GM21360 (cell line): ENCODE measurements around the gene GDPD5.
A peak's percentile ranks its signal among the peaks of the same experiment; 100 is the strongest.

Experiments used
- ATAC-seq: cut with Tn5 transposase; IDR thresholded peaks from one replicate; pipeline ENCODE4 v1.9.1; 2021; ENCODE audit warnings: mild to moderate bottlenecking, moderate library complexity; ENCODE audit not compliant: unreplicated experiment

Gene GDPD5, protein sequence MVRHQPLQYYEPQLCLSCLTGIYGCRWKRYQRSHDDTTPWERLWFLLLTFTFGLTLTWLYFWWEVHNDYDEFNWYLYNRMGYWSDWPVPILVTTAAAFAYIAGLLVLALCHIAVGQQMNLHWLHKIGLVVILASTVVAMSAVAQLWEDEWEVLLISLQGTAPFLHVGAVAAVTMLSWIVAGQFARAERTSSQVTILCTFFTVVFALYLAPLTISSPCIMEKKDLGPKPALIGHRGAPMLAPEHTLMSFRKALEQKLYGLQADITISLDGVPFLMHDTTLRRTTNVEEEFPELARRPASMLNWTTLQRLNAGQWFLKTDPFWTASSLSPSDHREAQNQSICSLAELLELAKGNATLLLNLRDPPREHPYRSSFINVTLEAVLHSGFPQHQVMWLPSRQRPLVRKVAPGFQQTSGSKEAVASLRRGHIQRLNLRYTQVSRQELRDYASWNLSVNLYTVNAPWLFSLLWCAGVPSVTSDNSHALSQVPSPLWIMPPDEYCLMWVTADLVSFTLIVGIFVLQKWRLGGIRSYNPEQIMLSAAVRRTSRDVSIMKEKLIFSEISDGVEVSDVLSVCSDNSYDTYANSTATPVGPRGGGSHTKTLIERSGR

DNA sequence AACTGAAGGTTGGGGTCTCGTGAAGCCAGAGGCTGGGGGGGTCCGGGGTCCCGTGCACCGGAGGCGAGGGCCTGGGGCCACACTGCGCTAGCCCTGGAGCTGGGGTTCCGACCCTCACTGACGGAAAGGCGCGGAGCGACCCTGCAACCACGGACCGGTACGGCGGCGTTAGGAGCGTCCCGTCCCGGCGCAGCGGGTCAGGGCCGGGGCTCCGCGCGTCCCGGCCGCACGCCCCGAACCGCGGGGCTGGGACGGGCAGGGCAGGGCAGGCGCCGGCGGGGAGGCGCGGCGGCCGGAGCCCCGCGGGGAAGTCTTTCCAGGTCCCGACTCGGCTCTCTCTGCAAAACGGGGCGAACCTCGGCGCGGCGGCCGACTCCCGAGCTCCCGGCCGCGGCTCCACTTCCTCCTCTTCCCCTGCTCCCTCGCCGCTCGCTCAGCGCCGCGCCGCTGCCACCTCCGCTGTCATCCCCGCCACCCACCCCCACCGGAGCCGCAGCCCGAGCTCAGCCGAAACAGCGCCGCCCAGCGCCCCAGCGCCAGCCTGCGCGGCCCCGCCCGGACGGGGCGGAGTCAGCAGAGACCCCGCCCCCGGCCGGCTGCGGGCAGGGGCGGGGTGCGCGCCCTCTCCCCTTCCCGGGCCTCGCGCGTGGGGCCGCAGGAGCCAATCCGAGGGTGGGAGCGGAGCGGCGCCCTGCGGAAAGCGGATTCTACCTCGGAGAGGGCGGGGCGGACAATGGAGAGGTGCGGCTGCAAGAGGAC lies at the start of gene GDPD5:
GDPD5 (minus strand) TSS at position 509 of the 759 bp plus-strand sequence. CDS start 48,206 bp downstream, outside the sequence.
- peak; percentile 70 for ATAC-seq

DNA sequence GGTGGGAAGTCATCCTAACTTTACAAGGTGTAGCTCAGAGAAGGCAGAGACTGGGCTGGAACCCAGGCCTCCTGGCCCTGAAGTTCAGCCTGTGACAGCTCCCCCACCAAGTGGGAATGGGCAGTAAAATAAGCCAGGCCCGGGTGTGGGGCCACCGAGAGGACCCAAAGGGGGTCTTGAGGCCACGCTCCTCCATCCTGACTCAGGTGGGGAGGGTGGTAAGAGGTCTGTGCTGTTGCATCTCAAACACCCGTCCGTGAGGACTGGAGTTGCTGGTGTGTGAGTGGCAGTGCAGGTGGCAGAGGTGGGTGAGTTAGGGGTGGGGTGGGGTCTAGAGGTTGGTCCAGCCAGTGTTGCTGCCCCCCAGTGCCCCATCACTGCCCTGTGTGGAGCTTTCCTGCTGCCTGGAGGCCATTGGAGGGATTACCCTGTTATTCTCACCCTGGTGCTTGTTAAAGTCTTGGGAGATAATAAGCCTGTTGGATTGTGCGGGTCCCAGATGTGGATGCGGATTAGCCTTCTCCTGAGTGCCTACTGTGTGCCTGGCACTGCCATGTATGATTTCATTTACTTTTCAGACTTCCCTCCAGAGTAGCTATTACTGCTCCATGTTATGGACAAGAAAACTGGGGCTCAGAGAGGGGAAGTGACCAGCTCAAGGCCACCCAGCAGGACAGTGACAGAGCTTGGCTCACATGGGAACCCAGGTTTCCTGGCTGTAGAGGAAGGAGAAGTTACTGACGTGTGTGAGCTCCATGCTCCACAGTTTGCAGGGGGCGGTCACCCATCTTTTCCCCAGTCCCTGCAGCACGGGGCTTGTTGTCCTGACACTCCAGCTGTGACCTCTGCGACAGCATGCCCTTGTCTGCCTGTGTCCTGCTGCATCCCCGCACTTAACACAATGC lies 49.2 kb upstream of the GDPD5 start:
- ATAC-seq = no peak

DNA sequence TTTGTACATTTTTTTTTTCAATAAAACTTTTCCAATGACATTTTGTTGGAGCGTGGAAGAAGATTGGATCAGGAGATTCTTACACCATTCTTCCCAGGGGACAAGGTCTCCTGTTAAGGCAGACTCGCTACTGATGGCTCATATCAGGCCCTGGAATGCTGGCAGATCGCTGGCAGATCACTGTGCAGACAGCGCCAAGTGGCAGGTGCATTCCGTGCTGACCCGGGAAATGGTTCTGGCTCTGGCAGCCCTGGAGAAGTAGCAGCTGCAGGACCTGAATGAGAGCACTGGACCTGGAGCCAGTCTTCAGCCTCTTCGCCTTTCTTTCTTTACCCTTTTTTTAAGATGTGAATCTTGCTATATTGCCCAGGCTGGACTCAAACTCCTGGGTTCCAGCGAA lies 47.0 kb upstream of the GDPD5 start:
- no peak for ATAC-seq

DNA sequence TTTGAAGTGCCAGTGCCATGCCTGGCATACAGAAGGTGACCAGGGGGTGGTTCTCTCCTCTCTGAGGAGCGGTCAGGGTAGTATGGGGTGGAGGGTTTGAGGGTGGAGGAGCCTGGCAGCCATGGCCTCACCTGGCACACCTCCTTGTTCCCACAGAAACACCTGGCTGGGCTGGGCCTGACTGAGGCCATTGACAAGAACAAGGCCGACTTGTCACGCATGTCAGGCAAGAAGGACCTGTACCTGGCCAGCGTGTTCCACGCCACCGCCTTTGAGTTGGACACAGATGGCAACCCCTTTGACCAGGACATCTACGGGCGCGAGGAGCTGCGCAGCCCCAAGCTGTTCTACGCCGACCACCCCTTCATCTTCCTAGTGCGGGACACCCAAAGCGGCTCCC lies 45.9 kb upstream of the GDPD5 start:
- no peak for ATAC-seq

DNA sequence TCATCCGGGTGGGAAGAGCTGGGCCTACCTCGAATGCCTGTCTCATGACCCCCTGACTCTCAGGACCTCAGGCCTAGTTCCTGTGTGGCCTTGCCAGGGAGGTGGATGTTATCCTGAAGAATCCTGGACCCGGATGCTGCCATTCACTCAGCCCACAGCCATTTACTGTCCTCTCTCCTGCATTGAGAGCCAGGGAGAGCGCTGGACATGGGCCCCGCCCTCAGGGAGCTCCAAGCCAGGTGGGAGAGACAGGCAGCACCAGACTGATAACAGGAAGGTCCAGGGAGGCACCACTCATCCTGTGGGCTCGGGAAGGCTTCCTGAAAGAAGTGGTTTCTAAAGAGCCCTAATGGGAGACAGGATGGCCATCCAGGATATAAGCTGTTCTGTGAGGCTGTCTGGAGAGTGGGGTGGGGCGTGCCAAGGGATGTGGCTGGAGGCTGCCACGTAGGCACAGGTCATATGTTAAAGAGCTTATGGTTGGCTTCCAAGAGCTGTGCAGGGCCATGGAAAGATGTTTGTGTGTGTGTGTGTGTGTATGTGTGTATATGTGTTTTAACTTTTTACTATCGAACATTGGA lies 44.9 kb upstream of the GDPD5 start:
- no peak for ATAC-seq

DNA sequence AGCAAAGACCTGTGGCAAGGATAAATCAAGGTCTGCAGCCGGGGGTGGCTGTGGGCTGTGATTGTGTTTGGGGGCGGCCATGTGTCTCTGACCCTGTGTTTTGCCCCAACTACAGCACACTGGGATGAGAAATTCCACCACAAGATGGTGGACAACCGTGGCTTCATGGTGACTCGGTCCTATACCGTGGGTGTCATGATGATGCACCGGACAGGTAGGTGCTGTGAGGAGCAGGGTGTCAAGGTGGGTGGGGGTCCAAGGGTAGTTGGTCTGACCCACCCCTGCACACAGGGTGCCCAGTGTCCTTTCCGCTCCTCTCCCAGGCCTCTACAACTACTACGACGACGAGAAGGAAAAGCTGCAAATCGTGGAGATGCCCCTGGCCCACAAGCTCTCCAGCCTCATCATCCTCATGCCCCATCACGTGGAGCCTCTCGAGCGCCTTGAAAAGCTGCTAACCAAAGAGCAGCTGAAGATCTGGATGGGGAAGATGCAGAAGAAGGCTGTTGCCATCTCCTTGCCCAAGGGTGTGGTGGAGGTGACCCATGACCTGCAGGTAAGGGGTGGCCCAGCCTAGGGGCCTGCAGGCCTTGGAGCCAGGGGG lies 43.0 kb upstream of the GDPD5 start:
- no peak for ATAC-seq

DNA sequence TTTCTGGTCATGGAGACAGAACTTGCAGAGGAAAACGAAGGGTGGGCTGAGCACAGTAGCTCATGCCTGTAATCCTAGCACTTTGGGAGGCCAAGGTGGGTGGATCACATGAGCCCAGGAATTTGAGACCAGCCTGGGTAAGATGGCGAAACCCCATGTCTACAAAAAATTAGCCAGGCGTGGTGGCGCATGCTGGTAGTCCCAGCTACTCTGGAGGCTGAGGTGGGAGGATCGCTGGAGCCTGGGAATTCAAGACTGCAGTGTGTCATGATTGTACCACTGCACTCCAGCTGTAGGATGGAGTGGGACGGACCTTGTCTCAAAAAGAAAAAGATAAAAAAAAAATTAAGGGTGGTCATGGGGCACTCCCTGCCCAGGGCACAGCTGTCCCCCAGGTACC lies 42.2 kb upstream of the GDPD5 start:
- no peak for ATAC-seq

DNA sequence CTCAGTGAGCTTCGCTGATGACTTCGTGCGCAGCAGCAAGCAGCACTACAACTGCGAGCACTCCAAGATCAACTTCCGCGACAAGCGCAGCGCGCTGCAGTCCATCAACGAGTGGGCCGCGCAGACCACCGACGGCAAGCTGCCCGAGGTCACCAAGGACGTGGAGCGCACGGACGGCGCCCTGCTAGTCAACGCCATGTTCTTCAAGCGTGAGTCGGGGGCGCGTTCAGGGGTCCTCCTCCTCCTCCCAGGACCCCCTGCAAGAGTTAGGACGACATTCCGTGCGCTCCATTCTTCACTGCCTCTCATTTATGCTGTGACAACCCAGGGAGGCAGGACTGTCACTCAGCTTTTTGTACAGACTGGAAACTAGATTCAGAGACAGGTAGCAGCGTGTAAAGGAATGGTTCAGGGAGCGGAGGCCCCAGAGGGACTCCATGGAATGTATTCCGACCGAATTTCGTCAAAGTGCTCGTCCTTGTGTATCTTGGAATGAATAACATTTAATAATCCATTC lies 41.1 kb upstream of the GDPD5 start:
- no peak for ATAC-seq

DNA sequence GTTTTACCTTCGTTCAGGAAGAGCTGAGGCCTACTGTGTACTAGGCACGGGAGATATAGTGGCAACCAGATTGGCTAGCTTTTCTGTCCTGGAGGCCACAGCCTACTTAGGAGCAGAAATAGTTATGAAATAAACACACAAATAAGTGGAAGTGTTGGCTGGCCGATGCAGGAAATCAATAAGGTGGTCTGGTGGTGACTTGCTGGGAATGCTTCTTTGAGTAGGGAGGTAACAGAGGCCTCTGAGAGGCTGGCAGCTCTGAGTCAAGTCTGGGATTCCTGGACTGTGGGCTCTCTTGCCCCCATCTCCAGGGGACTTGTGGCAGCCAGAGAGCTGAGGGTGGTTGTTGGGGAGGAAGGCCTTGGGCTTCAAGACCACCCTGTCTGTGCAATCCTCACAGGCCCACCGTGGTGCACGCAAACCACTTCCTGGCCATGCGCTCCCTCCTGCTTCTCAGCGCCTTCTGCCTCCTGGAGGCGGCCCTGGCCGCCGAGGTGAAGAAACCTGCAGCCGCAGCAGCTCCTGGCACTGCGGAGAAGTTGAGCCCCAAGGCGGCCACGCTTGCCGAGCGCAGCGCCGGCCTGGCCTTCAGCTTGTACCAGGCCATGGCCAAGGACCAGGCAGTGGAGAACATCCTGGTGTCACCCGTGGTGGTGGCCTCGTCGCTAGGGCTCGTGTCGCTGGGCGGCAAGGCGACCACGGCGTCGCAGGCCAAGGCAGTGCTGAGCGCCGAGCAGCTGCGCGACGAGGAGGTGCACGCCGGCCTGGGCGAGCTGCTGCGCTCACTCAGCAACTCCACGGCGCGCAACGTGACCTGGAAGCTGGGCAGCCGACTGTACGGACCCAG lies 40.4 kb upstream of the GDPD5 start:
- ATAC-seq = no peak

DNA sequence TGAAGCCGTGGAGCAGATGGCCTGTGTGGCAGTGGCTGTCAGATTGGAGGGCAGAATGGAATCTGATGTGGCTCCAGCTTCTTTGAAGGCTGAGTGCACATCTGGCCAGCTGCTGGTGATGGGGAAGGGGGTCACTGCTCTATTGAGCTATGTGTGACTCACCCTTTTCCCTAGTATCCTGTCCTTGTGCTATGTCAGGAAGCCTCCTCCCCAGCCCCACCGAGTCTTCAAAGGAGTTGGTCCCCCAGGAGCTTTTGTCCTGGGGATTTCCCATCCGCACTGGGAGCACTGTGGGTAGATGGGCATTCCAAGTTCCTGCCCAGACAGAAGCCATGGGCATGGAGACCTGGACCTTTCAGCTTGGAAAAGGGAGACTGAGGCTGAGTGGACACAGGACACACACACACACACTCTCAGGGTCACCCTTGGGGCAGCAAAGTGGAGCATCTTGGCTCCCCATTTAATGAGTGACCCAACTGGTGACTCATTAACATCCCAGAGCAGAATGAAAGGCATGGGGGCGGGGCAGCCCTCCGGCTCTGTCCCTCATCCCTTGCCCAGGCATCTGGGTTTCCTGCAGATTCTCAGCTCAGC lies 39.6 kb upstream of the GDPD5 start:
- no peak for ATAC-seq

DNA sequence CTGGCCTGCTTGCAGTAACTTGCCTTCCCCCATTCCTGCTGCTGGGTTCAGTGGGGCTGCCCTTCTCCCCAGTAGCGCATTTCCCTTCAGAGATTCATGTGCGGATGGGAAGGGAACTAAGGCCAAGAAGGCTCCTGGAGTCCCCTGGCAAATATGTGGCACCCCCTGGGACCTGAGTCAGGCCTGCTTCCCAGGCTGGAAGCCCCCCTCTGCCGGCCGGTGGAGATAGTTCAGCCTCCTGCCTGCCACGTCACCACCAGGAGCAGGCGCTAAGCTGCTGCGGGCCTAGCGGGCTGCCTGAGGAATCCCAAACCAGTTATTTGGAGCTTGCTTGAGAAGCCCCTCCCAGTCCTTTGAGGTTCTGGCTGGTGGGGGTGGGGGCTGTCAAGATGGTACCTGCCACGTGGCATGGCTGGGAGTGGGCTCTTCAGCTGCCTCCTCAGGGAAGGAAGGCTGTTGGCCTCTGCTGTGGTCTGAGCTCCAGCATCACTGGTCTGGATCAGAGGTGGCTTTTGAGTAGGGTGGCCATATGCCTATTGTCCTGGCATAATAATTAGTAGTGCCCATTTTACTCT lies 38.3 kb upstream of the GDPD5 start:
- no peak for ATAC-seq

DNA sequence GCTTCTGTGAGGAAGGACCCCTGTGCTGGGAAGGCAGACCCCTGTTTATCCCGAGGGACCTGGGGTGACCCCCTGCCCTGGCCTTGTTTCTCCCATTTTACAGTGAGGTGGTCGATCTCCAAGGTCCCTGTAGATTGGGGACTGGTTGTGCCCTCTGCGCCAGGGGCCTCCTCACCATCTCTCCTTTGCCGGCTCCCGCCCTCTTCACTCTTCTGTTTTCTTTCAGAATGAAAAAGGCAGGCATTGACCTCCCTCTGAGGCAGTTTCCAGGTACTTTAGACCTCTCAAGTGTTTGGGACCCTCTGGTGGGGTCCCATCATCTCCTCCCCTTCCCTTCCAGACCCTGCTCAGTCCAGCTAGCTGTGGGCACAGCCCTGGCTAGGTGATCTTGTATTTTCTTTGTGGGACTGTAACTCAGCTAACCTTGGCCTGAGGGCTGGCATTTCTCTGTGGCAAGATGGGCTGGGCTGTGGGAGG lies 37.8 kb upstream of the GDPD5 start:
- ATAC-seq = no peak

DNA sequence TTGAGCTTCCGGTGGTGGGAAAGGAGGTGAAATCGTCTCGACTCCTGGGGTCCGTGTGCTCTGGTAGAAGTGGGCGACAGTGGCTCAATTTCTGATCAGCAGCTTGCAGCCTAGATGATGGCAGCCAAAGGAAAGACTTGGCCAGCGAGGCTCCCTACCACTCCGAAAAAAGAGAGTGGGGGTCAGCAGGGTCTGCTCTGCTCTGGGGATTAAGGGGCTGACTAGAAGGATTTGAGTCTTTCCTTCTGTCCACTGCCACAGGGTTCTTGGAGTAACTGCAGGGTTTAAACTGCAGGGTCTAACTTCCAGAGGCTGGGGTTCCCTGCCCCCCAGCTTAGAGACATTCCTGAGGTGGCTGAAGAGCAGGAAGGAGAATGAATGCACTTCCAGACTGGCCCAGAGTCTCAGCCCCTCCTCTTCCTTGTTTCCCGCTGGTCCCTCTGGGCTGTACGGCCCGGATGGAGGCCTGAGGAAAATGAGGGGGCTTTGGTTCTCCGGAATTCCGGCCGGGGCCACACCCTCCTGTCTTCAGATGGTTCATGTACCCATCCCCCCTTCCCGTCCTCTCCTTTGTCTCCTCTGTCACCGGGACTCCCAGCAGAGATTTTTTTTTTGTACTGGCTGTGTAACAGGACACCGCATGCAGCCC lies 37.2 kb upstream of the GDPD5 start:
- no peak for ATAC-seq

DNA sequence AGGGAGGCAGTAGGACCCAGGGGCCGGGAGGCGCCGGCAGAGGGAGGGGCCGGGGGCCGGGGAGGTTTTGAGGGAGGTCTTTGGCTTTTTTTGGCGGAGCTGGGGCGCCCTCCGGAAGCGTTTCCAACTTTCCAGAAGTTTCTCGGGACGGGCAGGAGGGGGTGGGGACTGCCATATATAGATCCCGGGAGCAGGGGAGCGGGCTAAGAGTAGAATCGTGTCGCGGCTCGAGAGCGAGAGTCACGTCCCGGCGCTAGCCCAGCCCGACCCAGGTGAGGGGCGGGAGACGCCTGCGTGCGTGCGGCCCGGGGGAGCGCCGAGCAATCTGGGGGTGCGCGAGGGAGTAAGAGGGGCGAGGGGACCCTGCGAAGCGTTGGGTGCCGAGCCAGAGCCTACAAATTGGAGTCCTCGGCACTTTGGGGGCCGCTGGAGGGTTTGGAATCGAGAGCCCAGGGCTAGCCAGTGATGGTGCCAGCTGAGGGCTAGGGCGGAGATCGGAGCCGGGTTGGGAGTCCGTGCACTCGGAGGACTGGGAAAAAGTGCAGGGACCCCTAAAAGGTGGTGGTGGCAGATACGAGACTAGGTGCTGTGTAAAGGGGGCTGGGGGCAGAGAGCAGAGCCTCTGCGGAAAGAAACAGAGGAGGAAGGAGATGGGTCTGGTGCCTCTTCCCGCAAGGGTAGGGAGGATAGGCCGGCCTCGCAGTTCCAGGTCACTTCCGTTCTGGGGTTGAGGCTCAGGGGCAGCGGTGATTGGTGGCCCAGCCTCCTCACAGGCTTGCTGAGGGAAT lies 36.5 kb upstream of the GDPD5 start, which contains the start of gene SERPINH1:
SERPINH1 (plus strand) TSS at position 206 of the 788 bp plus-strand sequence. CDS start 4,097 bp downstream, outside the sequence.
- ATAC-seq = peak; percentile 65

DNA sequence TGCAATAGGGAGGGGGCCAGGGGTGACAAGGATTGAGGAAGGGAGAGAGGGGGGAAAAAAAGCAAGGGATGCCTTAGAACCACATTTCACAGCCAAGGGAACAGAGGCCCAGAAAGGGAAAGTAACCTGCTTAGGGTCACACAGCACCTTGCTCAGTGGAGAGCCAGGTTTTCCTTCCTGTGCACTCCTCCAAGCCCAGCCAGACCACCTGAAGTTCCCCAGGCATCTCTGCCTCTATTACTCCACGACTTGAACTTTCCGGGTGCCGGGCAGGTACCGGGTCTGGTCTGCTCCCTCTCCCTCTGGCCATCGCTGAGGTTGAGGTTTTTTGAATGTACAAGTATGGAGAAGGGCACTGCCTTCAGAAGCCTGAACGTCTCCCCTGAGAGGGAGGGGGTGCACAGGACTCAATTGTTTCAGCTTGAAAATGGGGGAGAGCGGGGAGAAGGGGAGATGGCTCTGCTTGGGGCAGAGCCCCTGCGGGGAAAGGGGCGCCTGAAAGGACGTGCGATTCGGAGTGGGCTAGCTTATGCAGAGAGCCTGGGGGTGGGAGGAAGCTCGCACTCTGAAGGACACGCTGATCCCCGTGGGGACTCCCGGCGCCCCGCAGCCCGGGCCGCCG lies 35.8 kb upstream of the GDPD5 start:
- ATAC-seq = no peak

DNA sequence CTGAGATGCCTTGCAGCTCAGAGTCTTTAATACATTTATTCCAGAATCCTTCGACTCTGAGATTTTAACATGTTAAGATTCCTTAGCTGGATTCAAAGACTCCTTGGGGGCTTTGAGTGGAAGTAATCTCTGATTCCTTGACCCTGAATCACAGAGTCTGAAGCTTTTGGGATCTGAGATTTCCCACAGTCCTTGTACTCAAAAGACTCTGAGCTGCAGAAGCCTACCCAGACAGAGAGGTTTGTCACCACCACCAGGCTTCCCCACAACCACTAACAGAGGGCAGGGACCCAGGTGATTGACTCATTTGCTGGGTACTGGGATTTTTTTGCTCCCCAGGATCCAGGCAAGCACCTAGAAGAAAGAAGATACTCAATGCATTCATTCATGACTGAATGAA lies 34.9 kb upstream of the GDPD5 start:
- no peak for ATAC-seq
